HCT116 (cell line): ENCODE measurements around the gene CAMKK2.

Experiments
- ATF3 ChIP-seq: IDR thresholded peaks from 2 replicates; pipeline ENCODE4 v1.6.1; 2012
- EZH2 ChIP-seq: fragments of 200-600 bp; sonication (generic); IDR thresholded peaks from 2 replicates; pipeline ENCODE4 v1.6.1; 2017; ENCODE audit warnings: antibody characterized with exemption, mixed run types
- FOSL1 ChIP-seq: IDR thresholded peaks from 2 replicates; pipeline ENCODE4 v1.6.1; 2012; ENCODE audit warnings: low read depth
- JUND ChIP-seq: IDR thresholded peaks from 2 replicates; pipeline ENCODE4 v1.6.1; 2012
- POLR2A ChIP-seq: IDR thresholded peaks from 2 replicates; pipeline ENCODE4 v1.7.0; 2011; ENCODE audit warnings: borderline replicate concordance; ENCODE audit not compliant: insufficient read depth, insufficient read length; ENCODE audit errors: extremely low read depth
- TF ChIP-seq, protein P1 (sequence below): IDR thresholded peaks from 2 replicates; pipeline ENCODE4 v1.6.1; 2012
- TF ChIP-seq, protein P2 (sequence below), 3 experiments: fragments of 200-600 bp in 1 of 3; sonication (generic) in 1 of 3; IDR thresholded peaks in 2 of 3; conservative IDR thresholded peaks in 1 of 3; 2 replicates each; pipeline ENCODE4 v1.5.1; 2012 to 2017; ENCODE audit warnings: low read depth in 2 of 3, low read length in 2 of 3, antibody characterized with exemption in 1 of 3, borderline replicate concordance in 1 of 3, control low read depth in 1 of 3, mild to moderate bottlenecking in 1 of 3, mixed read lengths in 1 of 3, mixed run types in 1 of 3, moderate library complexity in 1 of 3; ENCODE audit not compliant: insufficient read depth in 1 of 3
- TF ChIP-seq, protein P3 (sequence below): IDR thresholded peaks from 2 replicates; pipeline ENCODE4 v1.6.1; 2011; ENCODE audit warnings: mild to moderate bottlenecking, low read length, moderate library complexity; ENCODE audit not compliant: insufficient replicate concordance; ENCODE audit errors: extremely low read depth

GRCh38 chr12:121287267-121287954 lies 9.1 kb downstream of the CAMKK2 start:
- TF ChIP-seq POLR2A, result no peak
- TF ChIP-seq, protein P1, sequence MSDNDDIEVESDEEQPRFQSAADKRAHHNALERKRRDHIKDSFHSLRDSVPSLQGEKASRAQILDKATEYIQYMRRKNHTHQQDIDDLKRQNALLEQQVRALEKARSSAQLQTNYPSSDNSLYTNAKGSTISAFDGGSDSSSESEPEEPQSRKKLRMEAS, result no peak
- TF ChIP-seq JUND, result no peak
- TF ChIP-seq, protein P2, sequence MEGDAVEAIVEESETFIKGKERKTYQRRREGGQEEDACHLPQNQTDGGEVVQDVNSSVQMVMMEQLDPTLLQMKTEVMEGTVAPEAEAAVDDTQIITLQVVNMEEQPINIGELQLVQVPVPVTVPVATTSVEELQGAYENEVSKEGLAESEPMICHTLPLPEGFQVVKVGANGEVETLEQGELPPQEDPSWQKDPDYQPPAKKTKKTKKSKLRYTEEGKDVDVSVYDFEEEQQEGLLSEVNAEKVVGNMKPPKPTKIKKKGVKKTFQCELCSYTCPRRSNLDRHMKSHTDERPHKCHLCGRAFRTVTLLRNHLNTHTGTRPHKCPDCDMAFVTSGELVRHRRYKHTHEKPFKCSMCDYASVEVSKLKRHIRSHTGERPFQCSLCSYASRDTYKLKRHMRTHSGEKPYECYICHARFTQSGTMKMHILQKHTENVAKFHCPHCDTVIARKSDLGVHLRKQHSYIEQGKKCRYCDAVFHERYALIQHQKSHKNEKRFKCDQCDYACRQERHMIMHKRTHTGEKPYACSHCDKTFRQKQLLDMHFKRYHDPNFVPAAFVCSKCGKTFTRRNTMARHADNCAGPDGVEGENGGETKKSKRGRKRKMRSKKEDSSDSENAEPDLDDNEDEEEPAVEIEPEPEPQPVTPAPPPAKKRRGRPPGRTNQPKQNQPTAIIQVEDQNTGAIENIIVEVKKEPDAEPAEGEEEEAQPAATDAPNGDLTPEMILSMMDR (IDR thresholded peaks at IDR 0.05 in 2 of 3, conservative IDR thresholded peaks at IDR 0.05 in 1 of 3; ENCODE audit: borderline replicate concordance in 1 of 3, insufficient read depth in 1 of 3, low read depth in 2 of 3, low read length in 2 of 3), result no peak
- no peak for TF ChIP-seq ATF3
- no peak for TF ChIP-seq FOSL1
- TF ChIP-seq EZH2, result no peak
- TF ChIP-seq, protein P3, sequence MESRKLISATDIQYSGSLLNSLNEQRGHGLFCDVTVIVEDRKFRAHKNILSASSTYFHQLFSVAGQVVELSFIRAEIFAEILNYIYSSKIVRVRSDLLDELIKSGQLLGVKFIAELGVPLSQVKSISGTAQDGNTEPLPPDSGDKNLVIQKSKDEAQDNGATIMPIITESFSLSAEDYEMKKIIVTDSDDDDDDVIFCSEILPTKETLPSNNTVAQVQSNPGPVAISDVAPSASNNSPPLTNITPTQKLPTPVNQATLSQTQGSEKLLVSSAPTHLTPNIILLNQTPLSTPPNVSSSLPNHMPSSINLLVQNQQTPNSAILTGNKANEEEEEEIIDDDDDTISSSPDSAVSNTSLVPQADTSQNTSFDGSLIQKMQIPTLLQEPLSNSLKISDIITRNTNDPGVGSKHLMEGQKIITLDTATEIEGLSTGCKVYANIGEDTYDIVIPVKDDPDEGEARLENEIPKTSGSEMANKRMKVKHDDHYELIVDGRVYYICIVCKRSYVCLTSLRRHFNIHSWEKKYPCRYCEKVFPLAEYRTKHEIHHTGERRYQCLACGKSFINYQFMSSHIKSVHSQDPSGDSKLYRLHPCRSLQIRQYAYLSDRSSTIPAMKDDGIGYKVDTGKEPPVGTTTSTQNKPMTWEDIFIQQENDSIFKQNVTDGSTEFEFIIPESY, result no peak
